GM12891 (cell line): Measurements from ENCODE around the gene TEDC2.

Source experiments
- DNase-seq: peaks from one replicate; pipeline ENCODE4 v3.0.0; 2011; ENCODE audit warnings: low spot score; ENCODE audit not compliant: insufficient read length
- FAIRE-seq: peaks from 2 replicates; lab custom pipeline; 2011; peaks lifted over from hg19 to GRCh38; lab: Jason Lieb, UNC
- PAX5 ChIP-seq: IDR thresholded peaks from 2 replicates; pipeline ENCODE4 v1.6.1; 2011; ENCODE audit warnings: low read length, moderate library complexity, mild to moderate bottlenecking; ENCODE audit not compliant: insufficient read depth, severe bottlenecking
- POLR2A ChIP-seq: IDR thresholded peaks from 2 replicates; pipeline ENCODE4 v1.6.1; 2011; ENCODE audit warnings: low read depth, low read length, control low read depth
- POLR2AphosphoS5 ChIP-seq: IDR thresholded peaks from 2 replicates; pipeline ENCODE4 v1.6.1; 2011; ENCODE audit warnings: low read depth, low read length, control low read depth
- POU2F2 ChIP-seq: IDR thresholded peaks from 2 replicates; pipeline ENCODE4 v1.6.1; 2011; ENCODE audit warnings: low read depth, mild to moderate bottlenecking, control low read depth, low read length, moderate library complexity
- SPI1 ChIP-seq: IDR thresholded peaks from 2 replicates; pipeline ENCODE4 v1.6.1; 2011; ENCODE audit warnings: low read depth, low read length, control low read depth
- TAF1 ChIP-seq: IDR thresholded peaks from 2 replicates; pipeline ENCODE4 v1.6.1; 2011; ENCODE audit warnings: low read depth, low read length, control low read depth

The TEDC2 gene

DNA sequence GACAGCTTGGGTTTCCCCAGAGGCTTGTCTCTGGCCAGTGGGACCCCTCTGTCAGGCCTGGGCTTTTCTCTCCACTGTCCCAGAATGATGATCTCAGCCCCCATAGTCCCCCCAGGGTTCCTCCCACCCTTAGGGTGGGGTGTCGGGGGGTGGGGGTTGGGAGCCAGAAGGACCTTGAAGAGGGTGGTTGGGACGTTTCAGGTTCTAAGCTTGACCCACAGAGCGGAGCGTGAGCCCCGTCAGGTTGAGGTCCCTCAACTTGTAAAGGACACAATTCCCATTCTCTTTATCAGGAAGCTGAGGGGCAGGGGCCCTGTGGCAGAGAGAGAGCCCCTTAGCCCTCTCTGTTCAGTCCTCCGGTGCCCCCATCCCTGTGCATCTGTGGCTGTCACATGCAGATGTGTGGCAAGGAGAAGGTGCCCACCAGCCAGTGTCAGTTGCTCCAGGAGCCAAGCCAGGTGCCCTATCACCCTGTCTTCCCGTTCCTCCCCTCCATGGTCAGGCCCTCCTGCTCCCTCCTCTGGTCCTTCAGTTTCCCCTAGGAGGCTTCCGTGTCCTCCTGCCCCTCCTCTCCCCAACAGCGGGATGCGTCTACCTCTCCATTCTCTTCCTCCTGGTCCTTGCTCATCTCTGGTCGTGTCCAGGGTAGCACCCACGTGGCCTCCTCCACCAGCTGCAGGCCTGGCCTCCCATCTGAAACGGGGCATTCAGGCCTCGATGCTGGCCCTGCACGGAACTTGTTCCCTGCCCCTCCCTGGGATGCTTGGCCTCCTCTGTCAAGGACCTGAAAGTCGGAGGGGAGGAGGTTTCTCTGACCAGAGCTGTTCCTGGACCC is 9.7 kb downstream of the TEDC2 start:
- DNase-seq, result no peak
- TF ChIP-seq TAF1, result no peak
- TF ChIP-seq POU2F2, result no peak
- FAIRE-seq, result peak; percentile 47

DNA sequence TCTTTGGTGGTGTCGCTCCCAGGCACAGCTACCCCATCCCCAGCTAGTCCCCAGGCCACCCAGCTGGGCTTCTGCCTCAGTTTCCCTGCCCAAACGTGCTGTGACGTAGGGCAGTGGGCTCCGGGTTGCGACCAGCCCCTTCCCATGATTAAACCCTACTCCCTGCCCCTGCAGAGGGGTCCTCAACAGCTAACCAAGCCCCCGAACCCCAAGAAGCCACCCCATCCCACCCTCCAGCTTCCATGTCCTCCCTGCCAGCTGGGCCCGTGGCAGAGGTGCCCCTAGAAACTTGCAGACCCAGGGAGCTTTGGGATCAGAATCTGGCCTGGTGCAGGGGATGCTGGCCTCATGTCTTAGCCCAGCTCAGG is 10.3 kb downstream of the TEDC2 start:
- FAIRE-seq (no peak), DNase-seq (no peak)
- TF ChIP-seq SPI1, result no peak
- no peak for TF ChIP-seq POLR2AphosphoS5
- no peak for TF ChIP-seq POU2F2
- no peak for TF ChIP-seq TAF1
- no peak for TF ChIP-seq POLR2A
- no peak for TF ChIP-seq PAX5

- FAIRE-seq, result no peak
- DNase-seq, result no peak
Measured at GRCh38 chr16:2470603-2471015, 10.7 kb downstream of the TEDC2 start.

DNA sequence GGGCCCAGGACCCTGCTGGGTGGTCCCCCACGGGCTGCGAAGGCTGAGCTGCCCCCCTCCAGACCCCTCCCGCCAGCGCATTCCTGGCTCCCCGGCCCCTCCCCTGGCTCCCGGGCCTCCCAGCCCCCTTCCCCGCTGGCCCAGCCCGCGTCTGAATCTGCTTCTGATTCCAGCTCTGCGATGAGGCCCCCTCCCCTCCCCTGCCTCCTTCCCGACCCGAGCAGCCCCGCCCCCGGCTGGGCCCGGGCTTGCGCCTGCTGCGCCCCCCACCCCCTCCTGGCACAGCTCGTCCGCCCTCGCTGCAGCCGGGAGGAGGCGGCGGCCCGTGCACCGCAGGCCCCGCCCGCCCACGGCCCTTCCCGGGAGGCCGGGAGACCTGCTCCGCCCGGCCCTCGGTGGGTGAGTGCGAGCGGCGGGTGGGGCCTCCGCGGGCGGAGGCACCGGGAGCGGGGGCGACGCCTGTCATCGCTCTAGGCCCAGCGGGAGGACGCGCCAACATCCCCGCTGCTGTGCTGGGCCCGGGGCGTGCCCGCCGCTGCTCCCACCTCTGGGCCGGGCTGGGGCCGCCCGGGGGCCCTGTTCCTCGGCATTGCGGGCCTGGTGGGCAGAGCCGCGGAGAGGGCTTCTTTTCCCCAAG is 11.2 kb downstream of the TEDC2 start, which contains the start of gene NTN3:
Gene NTN3 (plus strand): TSS at position 282 of the 637 bp plus-strand sequence. CDS start 405 bp downstream, outside the sequence.
- no peak for DNase-seq
- TF ChIP-seq POLR2AphosphoS5 (no peak), SPI1 (no peak), POU2F2 (no peak), PAX5 (no peak), TAF1 (no peak), POLR2A (no peak)
- peak; percentile 13 for FAIRE-seq

More at GRCh38 chr16:2470603-2471015, 10.7 kb downstream of the TEDC2 start:
- no peak for TF ChIP-seq POU2F2
- TF ChIP-seq SPI1, result no peak
- TF ChIP-seq POLR2A, result no peak
- TF ChIP-seq POLR2AphosphoS5, result no peak
- TF ChIP-seq TAF1, result no peak
- no peak for TF ChIP-seq PAX5

DNA sequence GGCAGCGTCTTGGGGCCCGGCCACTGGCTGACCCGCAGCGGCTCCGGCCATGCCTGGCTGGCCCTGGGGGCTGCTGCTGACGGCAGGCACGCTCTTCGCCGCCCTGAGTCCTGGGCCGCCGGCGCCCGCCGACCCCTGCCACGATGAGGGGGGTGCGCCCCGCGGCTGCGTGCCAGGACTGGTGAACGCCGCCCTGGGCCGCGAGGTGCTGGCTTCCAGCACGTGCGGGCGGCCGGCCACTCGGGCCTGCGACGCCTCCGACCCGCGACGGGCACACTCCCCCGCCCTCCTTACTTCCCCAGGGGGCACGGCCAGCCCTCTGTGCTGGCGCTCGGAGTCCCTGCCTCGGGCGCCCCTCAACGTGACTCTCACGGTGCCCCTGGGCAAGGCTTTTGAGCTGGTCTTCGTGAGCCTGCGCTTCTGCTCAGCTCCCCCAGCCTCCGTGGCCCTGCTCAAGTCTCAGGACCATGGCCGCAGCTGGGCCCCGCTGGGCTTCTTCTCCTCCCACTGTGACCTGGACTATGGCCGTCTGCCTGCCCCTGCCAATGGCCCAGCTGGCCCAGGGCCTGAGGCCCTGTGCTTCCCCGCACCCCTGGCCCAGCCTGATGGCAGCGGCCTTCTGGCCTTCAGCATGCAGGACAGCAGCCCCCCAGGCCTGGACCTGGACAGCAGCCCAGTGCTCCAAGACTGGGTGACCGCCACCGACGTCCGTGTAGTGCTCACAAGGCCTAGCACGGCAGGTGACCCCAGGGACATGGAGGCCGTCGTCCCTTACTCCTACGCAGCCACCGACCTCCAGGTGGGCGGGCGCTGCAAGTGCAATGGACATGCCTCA is 12.0 kb downstream of the TEDC2 start:
- FAIRE-seq (no peak), DNase-seq (no peak)
- no peak for TF ChIP-seq PAX5
- TF ChIP-seq POLR2A, result no peak
- TF ChIP-seq SPI1, result no peak
- no peak for TF ChIP-seq POLR2AphosphoS5
- TF ChIP-seq POU2F2, result no peak
- TF ChIP-seq TAF1, result no peak

GRCh38 chr16:2472488-2472864 is 12.6 kb downstream of the TEDC2 start:
- TF ChIP-seq SPI1 (no peak), POLR2A (no peak), PAX5 (no peak), POLR2AphosphoS5 (no peak), POU2F2 (no peak), TAF1 (no peak)
- DNase-seq (no peak), FAIRE-seq (no peak)

DNA sequence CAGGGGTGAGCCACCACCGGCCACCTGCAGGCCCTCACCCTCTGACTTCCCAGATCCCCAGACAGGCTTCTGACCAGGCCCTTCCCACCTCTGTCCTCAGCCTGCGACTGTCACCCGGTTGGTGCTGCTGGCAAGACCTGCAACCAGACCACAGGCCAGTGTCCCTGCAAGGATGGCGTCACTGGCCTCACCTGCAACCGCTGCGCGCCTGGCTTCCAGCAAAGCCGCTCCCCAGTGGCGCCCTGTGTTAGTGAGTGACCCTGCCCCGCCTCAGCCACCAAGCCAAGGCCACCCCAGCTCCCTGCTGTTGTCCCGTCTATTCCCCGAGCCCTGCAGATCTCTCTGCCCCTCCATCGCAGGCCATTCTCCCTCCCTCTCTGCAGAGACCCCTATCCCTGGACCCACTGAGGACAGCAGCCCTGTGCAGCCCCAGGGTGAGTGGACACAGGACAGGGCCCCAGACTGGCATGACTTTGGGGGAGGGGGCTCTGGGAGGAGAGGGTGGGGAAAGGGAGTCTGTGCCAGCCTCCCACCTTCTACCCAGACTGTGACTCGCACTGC is 13.1 kb downstream of the TEDC2 start:
- TF ChIP-seq POLR2AphosphoS5 (no peak), POU2F2 (no peak), TAF1 (no peak), POLR2A (no peak), PAX5 (no peak), SPI1 (no peak)
- DNase-seq, result no peak
- FAIRE-seq, result no peak

DNA sequence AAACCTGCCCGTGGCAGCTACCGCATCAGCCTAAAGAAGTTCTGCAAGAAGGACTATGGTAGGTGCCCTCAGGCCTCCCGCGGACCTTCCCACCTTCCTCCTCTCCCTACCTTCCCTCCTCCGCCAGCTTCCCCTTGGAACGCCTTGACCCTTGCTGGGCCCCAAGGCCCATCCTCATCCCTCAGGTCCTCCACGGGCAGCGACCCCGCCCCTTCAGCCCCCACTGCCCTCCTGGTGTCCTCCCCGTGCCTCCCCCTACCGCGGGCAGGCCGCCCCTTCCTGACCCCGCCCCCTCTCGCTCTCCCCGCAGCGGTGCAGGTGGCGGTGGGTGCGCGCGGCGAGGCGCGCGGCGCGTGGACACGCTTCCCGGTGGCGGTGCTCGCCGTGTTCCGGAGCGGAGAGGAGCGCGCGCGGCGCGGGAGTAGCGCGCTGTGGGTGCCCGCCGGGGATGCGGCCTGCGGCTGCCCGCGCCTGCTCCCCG is 13.6 kb downstream of the TEDC2 start:
- DNase-seq (no peak), FAIRE-seq (no peak)
- TF ChIP-seq SPI1, result no peak
- no peak for TF ChIP-seq PAX5
- TF ChIP-seq POLR2AphosphoS5, result no peak
- no peak for TF ChIP-seq POU2F2
- no peak for TF ChIP-seq TAF1
- TF ChIP-seq POLR2A, result no peak
